ENCODE results near the gene APP. TPM values are rescaled to one million over a fixed set of nuclear protein-coding genes. Genes with fewer than 3 reads are reported as not detected.

The APP gene
- total RNA-seq, 2 donors from 2014 or later, result 38.5 to 81.4 TPM

- peaks cover 0 to 6% of the 10 kb centered on the region in 2 donors for H3K36me3 Mint-ChIP-seq
- H3K9me3 Mint-ChIP-seq, result no peaks in the 10 kb centered on the region
- ATAC-seq, result no peak
- no peak overlapping the region for H3K27ac Mint-ChIP-seq
- DNase-seq (ENCODE audit: low spot score in 2 of 2), result no peak
These were observed 280.6 kb downstream of the APP start for GRCh38 chr21:25890001-25890400.

GRCh38 chr21:25888711-25889110 is 281.9 kb downstream of the APP start:
- no peaks in the 10 kb centered on the region for H3K9me3 Mint-ChIP-seq
- DNase-seq (ENCODE audit: low spot score in 2 of 2), result no peak
- peaks cover 0 to 6% of the 10 kb centered on the region in 2 donors for H3K36me3 Mint-ChIP-seq
- no peak for ATAC-seq
- H3K27ac Mint-ChIP-seq, result peak overlapping the region in 1 of 2 donors; percentile 35

- Mint-ChIP-seq H3K36me3 (peaks cover 0 to 6% of the 10 kb centered on the region in 2 donors), H3K27ac (peak overlapping the region in 1 of 2 donors; percentile 37), H3K9me3 (no peaks in the 10 kb centered on the region)
- no peak for DNase-seq (ENCODE audit: low spot score in 2 of 2)
- no peak for ATAC-seq
These were observed 282.8 kb downstream of the APP start for GRCh38 chr21:25887646-25888306.

- Mint-ChIP-seq H3K27ac (no peak overlapping the region), H3K9me3 (no peaks in the 10 kb centered on the region)
- ATAC-seq, result no peak
These were observed 283.4 kb downstream of the APP start for GRCh38 chr21:25887166-25887565.

GRCh38 chr21:25885880-25886279 is 284.7 kb downstream of the APP start:
- Mint-ChIP-seq H3K36me3 (peaks cover 0 to 6% of the 10 kb centered on the region in 2 donors), H3K27ac (peak overlapping the region in 1 of 2 donors; percentile 6), H3K9me3 (no peaks in the 10 kb centered on the region)
- ATAC-seq (no peak), DNase-seq (ENCODE audit: low spot score in 2 of 2) (no peak)

More at GRCh38 chr21:25887166-25887565, 283.4 kb downstream of the APP start:
- peaks cover 0 to 6% of the 10 kb centered on the region in 2 donors for H3K36me3 Mint-ChIP-seq
- DNase-seq (ENCODE audit: low spot score in 2 of 2), result no peak

GRCh38 chr21:25885405-25885804 is 285.2 kb downstream of the APP start:
- DNase-seq (ENCODE audit: low spot score in 2 of 2) (no peak), ATAC-seq (no peak)
- Mint-ChIP-seq H3K36me3 (peaks cover 0 to 6% of the 10 kb centered on the region in 2 donors), H3K27ac (no peak overlapping the region), H3K9me3 (no peaks in the 10 kb centered on the region)

GRCh38 chr21:25884311-25884710 is 286.3 kb downstream of the APP start:
- H3K36me3 Mint-ChIP-seq, result peaks cover 0 to 6% of the 10 kb centered on the region in 2 donors
- DNase-seq (ENCODE audit: low spot score in 2 of 2), result no peak
- H3K9me3 Mint-ChIP-seq, result no peaks in the 10 kb centered on the region
- H3K27ac Mint-ChIP-seq, result no peak overlapping the region
- ATAC-seq, result no peak

- ATAC-seq, result peak; percentile 71
- peak; percentile 56 to 71 for DNase-seq (ENCODE audit: low spot score in 2 of 2)
- Mint-ChIP-seq H3K9me3 (no peaks in the 10 kb centered on the region), H3K36me3 (no peaks in the 10 kb centered on the region), H3K27ac (peak overlapping the region in 1 of 2 donors; percentile 52)
These were observed 288.8 kb downstream of the APP start for GRCh38 chr21:25881524-25882376.

GRCh38 chr21:25879203-25879602 is 291.4 kb downstream of the APP start:
- no peaks in the 10 kb centered on the region for H3K36me3 Mint-ChIP-seq
- DNase-seq (ENCODE audit: low spot score in 2 of 2), result no peak
- no peak for ATAC-seq
- no peak overlapping the region for H3K27ac Mint-ChIP-seq
- H3K9me3 Mint-ChIP-seq, result no peaks in the 10 kb centered on the region

- no peak for ATAC-seq
- DNase-seq (ENCODE audit: low spot score in 2 of 2), result no peak
- Mint-ChIP-seq H3K9me3 (no peaks in the 10 kb centered on the region), H3K27ac (no peak overlapping the region), H3K36me3 (no peaks in the 10 kb centered on the region)
These were observed 292.2 kb downstream of the APP start for GRCh38 chr21:25878344-25878743.

GRCh38 chr21:25872271-25872670 is 298.3 kb downstream of the APP start:
- Mint-ChIP-seq H3K36me3 (no peaks in the 10 kb centered on the region), H3K27ac (no peak overlapping the region), H3K9me3 (no peaks in the 10 kb centered on the region)
- ATAC-seq (no peak), DNase-seq (ENCODE audit: low spot score in 2 of 2) (no peak)

GRCh38 chr21:25871566-25871965 is 299.0 kb downstream of the APP start:
- ATAC-seq (peak in 1 of 2 donors; percentile 38), DNase-seq (ENCODE audit: low spot score in 2 of 2) (no peak)

GRCh38 chr21:25870084-25870483 is 300.5 kb downstream of the APP start:
- Mint-ChIP-seq H3K27ac (no peak overlapping the region), H3K36me3 (no peaks in the 10 kb centered on the region), H3K9me3 (no peaks in the 10 kb centered on the region)
- ATAC-seq (no peak), DNase-seq (ENCODE audit: low spot score in 2 of 2) (no peak)

More at GRCh38 chr21:25871566-25871965, 299.0 kb downstream of the APP start:
- H3K36me3 Mint-ChIP-seq, result no peaks in the 10 kb centered on the region
- H3K27ac Mint-ChIP-seq, result no peak overlapping the region
- no peaks in the 10 kb centered on the region for H3K9me3 Mint-ChIP-seq

GRCh38 chr21:25867061-25867460 is 303.5 kb downstream of the APP start:
- ATAC-seq, result no peak
- Mint-ChIP-seq H3K36me3 (no peaks in the 10 kb centered on the region), H3K27ac (no peak overlapping the region), H3K9me3 (no peaks in the 10 kb centered on the region)
- DNase-seq (ENCODE audit: low spot score in 2 of 2), result no peak

- Mint-ChIP-seq H3K27ac (no peak overlapping the region), H3K36me3 (no peaks in the 10 kb centered on the region), H3K9me3 (no peaks in the 10 kb centered on the region)
- no peak for ATAC-seq
- no peak for DNase-seq (ENCODE audit: low spot score in 2 of 2)
These were observed 306.8 kb downstream of the APP start for GRCh38 chr21:25863747-25864146.

- Mint-ChIP-seq H3K36me3 (no peaks in the 10 kb centered on the region), H3K9me3 (no peaks in the 10 kb centered on the region), H3K27ac (no peak overlapping the region)
- no peak for ATAC-seq
- no peak for DNase-seq (ENCODE audit: low spot score in 2 of 2)
These were observed 307.5 kb downstream of the APP start for GRCh38 chr21:25863031-25863430.

GRCh38 chr21:25862596-25862995 is 308.0 kb downstream of the APP start:
- peak in 1 of 2 donors; percentile 31 for ATAC-seq
- H3K27ac Mint-ChIP-seq, result no peak overlapping the region
- H3K9me3 Mint-ChIP-seq, result no peaks in the 10 kb centered on the region
- H3K36me3 Mint-ChIP-seq, result no peaks in the 10 kb centered on the region
- peak in 1 of 2 donors; percentile 9 for DNase-seq (ENCODE audit: low spot score in 2 of 2)

Measured in activated naive CD4-positive, alpha-beta T cell treated with anti-CD3 and anti-CD28 coated beads, Interleukin-2, amount 50 U/mL, for 72 hours (primary cell).